NCI-H146 treated with DMSO at 0.1 percent for 48 hours (cell line): ENCODE measurements around the gene CRIP3.
"Not testable (repeated sequence)": the region's sequence is repeated elsewhere in the genome, so short reads cannot be mapped to it uniquely, and the experiment has no call there.

ENCODE experiments used
- DNase-seq: peaks from one replicate; lab custom pipeline; 2025; ENCODE audit not compliant: unreplicated experiment; lab: John Stamatoyannopoulos, UW

Gene CRIP3

GRCh38 chr6:43308101-43308989, at the start of gene CRIP3:
Gene CRIP3 (minus strand): TSS chr6:43308826. CDS start chr6:43308792, 34 bp downstream.
- peak; percentile 63 for DNase-seq

GRCh38 chr6:43355862-43356590, 47.4 kb upstream of the CRIP3 start:
- DNase-seq: peak; percentile 15

GRCh38 chr6:43351951-43352350, 43.3 kb upstream of the CRIP3 start:
- not testable (repeated sequence) for DNase-seq

- DNase-seq: no peak
Observed at GRCh38 chr6:43347444-43347843, 38.8 kb upstream of the CRIP3 start.

GRCh38 chr6:43347021-43347420, 38.4 kb upstream of the CRIP3 start:
- no peak for DNase-seq

GRCh38 chr6:43346243-43346642, 37.6 kb upstream of the CRIP3 start:
- not testable (repeated sequence) for DNase-seq

- no peak for DNase-seq
Observed at GRCh38 chr6:43339168-43339567, 30.5 kb upstream of the CRIP3 start.

- DNase-seq: no peak
Observed at GRCh38 chr6:43338243-43338642, 29.6 kb upstream of the CRIP3 start.

- no peak for DNase-seq
Observed at GRCh38 chr6:43336382-43336781, 27.8 kb upstream of the CRIP3 start.

GRCh38 chr6:43335469-43335868, 26.8 kb upstream of the CRIP3 start:
- peak; percentile 76 for DNase-seq

GRCh38 chr6:43334466-43335095, 26.0 kb upstream of the CRIP3 start:
- peak; percentile 18 for DNase-seq

- DNase-seq: no peak
Observed at GRCh38 chr6:43331891-43332290, 23.3 kb upstream of the CRIP3 start.

GRCh38 chr6:43331470-43331869, 22.8 kb upstream of the CRIP3 start:
- DNase-seq: no peak

GRCh38 chr6:43328528-43328927, 19.9 kb upstream of the CRIP3 start:
- DNase-seq: no peak

GRCh38 chr6:43325876-43326275, 17.2 kb upstream of the CRIP3 start:
- DNase-seq: no peak

GRCh38 chr6:43318011-43318410, 9.4 kb upstream of the CRIP3 start:
- no peak for DNase-seq

GRCh38 chr6:43313813-43314212, 5.2 kb upstream of the CRIP3 start:
- no peak for DNase-seq

- no peak for DNase-seq
Observed at GRCh38 chr6:43311666-43312065, 3.0 kb upstream of the CRIP3 start.

GRCh38 chr6:43310624-43311023, 2.0 kb upstream of the CRIP3 start:
- no peak for DNase-seq

GRCh38 chr6:43310134-43310533, 1.5 kb upstream of the CRIP3 start:
- DNase-seq: no peak

- no peak for DNase-seq
Observed at GRCh38 chr6:43308990-43309477, 408 bp upstream of the CRIP3 start.
